Thyroid gland (tissue), 4 donors: ENCODE results near the gene ZSCAN22. TPM values are rescaled to one million over a fixed set of nuclear protein-coding genes. Genes with fewer than 3 reads are reported as not detected.
"Not testable (repeated sequence)": the region's sequence is repeated elsewhere in the genome, so short reads cannot be mapped to it uniquely, and the experiment has no call there.

Source experiments
- DNase-seq, 2 donors: peaks; one replicate each; pipeline ENCODE4 v3.0.0-alpha.2; 2019
- H3K27ac ChIP-seq, 3 donors: fragments of 200-600 bp; sonication (generic); 1 replicate in 2 of 3; 2 replicates in 1 of 3; pipeline ENCODE4 v1.5.1; 2016 to 2019; ENCODE audit warnings: mild to moderate bottlenecking in 1 of 3, moderate library complexity in 1 of 3
- H3K27me3 ChIP-seq: fragments of 200-600 bp; sonication (generic); one replicate; pipeline ENCODE4 v1.5.1; 2019
- H3K36me3 ChIP-seq, 2 donors: fragments of 200-600 bp; sonication (generic); one replicate each; pipeline ENCODE4 v1.5.1; 2016 to 2019
- H3K4me1 ChIP-seq, 2 donors: fragments of 200-600 bp; sonication (generic); one replicate each; pipeline ENCODE4 v1.5.1; 2017 to 2019
- H3K4me3 ChIP-seq, 3 donors: fragments of 200-600 bp; sonication (generic); replicated peaks in 1 of 3; 1 replicate in 2 of 3; 2 replicates in 1 of 3; pipeline ENCODE4 v1.5.1; 2016; ENCODE audit warnings: mild to moderate bottlenecking in 1 of 3
- H3K9me3 ChIP-seq: fragments of 200-600 bp; sonication (generic); one replicate; pipeline ENCODE4 v1.5.1; 2017
- POLR2A ChIP-seq, 2 donors: fragments of 450-650 bp; IDR thresholded peaks; one replicate each; pipeline ENCODE4 v1.6.1; 2017; ENCODE audit warnings: antibody characterized with exemption in 2 of 2, mild to moderate bottlenecking in 2 of 2, moderate library complexity in 1 of 2
- WGBS, 2 donors: methylation state at CpG; one replicate each; pipeline ENCODE4 v1.1.5; 2017; 5-methylcytosine and 5-hydroxymethylcytosine counted together
- intact Hi-C: fragments of 100-400 bp; cut with DNase I; formaldehyde crosslinking; loops from one replicate; pipeline ENCODE4 v1.15.1; 2023
- total RNA-seq, 4 donors: library from RNA; depleted of rRNA; stranded (reverse); fragments of >200 nt; gene quantifications; one replicate each; pipeline ENCODE4 v1.2.3, GENCODE V29; 2016
- TF ChIP-seq, protein P1 (sequence below), 6 experiments: fragments of 200-600 bp in 3 of 6; fragments of 450-650 bp in 3 of 6; sonication (generic) in 3 of 6; IDR thresholded peaks; one replicate each; pipeline ENCODE4 v1.5.1; 2016 to 2019; ENCODE audit warnings: antibody characterized with exemption in 6 of 6, mild to moderate bottlenecking in 2 of 6, inconsistent platforms in 1 of 6, moderate library complexity in 1 of 6

Gene ZSCAN22
- total RNA-seq, 4 donors from 2014 or later, result 3.0 to 4.5 (median 4.2) TPM

DNA sequence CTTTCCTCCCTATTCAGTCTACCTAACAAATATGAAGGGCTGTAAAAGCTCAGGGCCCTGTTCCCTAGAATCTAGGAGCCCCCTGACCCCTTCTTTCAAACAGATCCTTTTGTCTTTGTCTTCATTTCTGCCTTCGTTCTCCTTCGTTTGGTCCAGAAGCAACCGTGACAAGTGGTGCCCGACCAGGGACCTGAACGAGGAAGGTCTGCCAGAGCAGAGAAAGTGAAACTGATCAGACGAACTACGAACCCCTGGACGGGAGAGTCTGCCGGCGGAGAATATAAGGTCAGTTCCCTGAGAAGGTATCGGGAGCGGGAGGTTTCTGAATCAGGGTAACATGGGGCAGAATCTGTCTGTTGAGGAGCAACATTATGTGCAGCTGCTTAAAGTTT is 20.9 kb upstream of the ZSCAN22 start:
- peak; percentile 21 to 34 for DNase-seq
- no peaks in the 10 kb centered on the region for H3K9me3 ChIP-seq
- H3K36me3 ChIP-seq, result peaks cover 5 to 10% of the 10 kb centered on the region in 2 donors
- H3K27ac ChIP-seq, result peak overlapping the region in 2 of 3 donors; percentile 72 to 76
- WGBS, 2 donors, result 30 to 31% methylated on average over 12 of the region's 12 CpGs
- H3K4me3 ChIP-seq, result peak overlapping the region; percentile 44 to 88 (median 46)
- TF ChIP-seq, protein P1, sequence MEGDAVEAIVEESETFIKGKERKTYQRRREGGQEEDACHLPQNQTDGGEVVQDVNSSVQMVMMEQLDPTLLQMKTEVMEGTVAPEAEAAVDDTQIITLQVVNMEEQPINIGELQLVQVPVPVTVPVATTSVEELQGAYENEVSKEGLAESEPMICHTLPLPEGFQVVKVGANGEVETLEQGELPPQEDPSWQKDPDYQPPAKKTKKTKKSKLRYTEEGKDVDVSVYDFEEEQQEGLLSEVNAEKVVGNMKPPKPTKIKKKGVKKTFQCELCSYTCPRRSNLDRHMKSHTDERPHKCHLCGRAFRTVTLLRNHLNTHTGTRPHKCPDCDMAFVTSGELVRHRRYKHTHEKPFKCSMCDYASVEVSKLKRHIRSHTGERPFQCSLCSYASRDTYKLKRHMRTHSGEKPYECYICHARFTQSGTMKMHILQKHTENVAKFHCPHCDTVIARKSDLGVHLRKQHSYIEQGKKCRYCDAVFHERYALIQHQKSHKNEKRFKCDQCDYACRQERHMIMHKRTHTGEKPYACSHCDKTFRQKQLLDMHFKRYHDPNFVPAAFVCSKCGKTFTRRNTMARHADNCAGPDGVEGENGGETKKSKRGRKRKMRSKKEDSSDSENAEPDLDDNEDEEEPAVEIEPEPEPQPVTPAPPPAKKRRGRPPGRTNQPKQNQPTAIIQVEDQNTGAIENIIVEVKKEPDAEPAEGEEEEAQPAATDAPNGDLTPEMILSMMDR (IDR thresholded peaks at IDR 0.05), result no peak
- TF ChIP-seq POLR2A (IDR thresholded peaks at IDR 0.05), result no peak
- H3K4me1 ChIP-seq, result peaks cover 5 to 13% of the 10 kb centered on the region in 2 donors
- intact Hi-C loops, result loop anchor here (10.0 kb wide), 1 partner anchor 81 kb away; the partner anchor contains the start of gene ZNF544
- no peaks in the 10 kb centered on the region for H3K27me3 ChIP-seq

DNA sequence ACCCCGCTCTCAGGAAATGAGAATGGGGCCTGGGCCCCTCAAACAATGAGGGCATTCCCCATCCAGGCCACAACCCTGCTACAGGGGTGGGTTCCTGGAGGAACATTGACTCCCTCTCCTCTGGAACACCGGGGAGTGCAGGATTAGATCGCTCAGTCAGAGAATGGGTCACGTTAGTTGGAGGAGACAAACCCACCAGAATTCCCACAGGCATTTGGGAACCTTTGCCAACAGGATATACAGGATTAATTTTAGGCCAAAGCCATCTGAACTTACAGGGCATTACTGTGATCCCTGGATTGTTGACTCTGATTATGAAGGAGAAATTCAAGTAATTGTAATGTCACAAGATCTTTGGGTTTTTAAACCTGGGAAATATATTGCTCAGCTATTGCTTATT is 19.1 kb upstream of the ZSCAN22 start:
- WGBS, 2 donors, result 86 to 89% methylated on average over 4 of the region's 4 CpGs
- no peak overlapping the region for H3K27ac ChIP-seq
- no peaks in the 10 kb centered on the region for H3K9me3 ChIP-seq
- no peaks in the 10 kb centered on the region for H3K27me3 ChIP-seq
- H3K4me1 ChIP-seq, result peaks cover 5 to 13% of the 10 kb centered on the region in 2 donors
- no peak overlapping the region for H3K4me3 ChIP-seq
- intact Hi-C loops, result loop anchor here (10.0 kb wide), 1 partner anchor 83 kb away; the partner anchor contains the start of gene ZNF544
- H3K36me3 ChIP-seq, result peaks cover 19 to 21% of the 10 kb centered on the region in 2 donors
- TF ChIP-seq, protein P1 (IDR thresholded peaks at IDR 0.05), result no peak
- no peak for TF ChIP-seq POLR2A (IDR thresholded peaks at IDR 0.05)
- DNase-seq, result no peak

DNA sequence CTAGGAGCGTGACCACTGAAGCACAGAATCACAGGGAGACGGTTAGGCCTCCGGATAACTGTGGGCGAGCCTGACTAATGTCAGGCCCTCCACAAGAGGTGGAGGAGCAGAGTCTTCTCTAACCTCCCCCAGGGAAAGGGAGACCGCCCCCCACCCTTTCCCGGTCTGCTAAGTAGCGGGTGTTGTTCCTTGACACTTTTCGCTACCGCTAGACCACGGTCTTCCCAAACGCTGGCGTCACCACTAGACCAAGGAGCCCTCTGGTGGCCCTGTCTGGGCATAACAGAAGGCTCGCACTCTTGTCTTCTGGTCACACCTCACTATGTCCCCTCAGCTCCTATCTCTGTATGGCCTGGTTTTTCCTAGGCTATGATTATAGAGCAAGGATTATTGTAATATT is 16.1 kb upstream of the ZSCAN22 start:
- WGBS, 2 donors, result 37 to 43% methylated on average over 13 of the region's 13 CpGs
- TF ChIP-seq, protein P1 (IDR thresholded peaks at IDR 0.05), result peak in 5 of 6 experiments; percentile 27 to 68 (median 62)
- H3K4me3 ChIP-seq, H3K27ac ChIP-seq, H3K27me3 ChIP-seq, H3K9me3 ChIP-seq, intact Hi-C loops: not testable (repeated sequence)
- DNase-seq, result peak; percentile 61
- H3K4me1 ChIP-seq, result peaks cover 5 to 13% of the 10 kb centered on the region in 2 donors
- peaks cover 31 to 39% of the 10 kb centered on the region in 2 donors for H3K36me3 ChIP-seq

DNA sequence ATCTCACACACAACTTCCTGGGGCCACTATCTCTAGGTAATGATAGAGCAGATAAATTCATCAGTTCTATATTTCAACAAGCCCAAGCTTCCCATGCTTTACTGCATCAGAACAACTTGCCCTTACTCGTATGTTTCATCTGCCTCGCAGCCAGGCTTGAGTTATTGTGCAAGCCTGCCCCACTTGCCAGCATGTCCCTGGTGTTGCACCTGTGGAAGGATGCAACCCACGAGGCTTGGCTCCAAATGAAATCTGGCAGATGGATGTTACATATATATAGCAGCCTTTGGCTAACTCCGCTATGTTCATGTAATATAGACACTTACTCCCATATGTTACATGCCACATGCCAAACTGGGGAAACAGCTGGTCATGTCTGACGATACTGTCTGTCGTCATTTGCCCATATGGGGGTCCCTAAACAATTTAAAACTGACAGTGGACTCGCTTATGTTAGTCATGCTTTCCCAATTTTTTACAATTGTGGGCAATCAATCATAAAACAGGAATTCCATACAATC is 15.4 kb upstream of the ZSCAN22 start:
- peaks cover 0 to 7% of the 10 kb centered on the region in 2 donors for H3K4me1 ChIP-seq
- H3K27ac ChIP-seq, result no peak overlapping the region
- no peaks in the 10 kb centered on the region for H3K27me3 ChIP-seq
- WGBS, 2 donors, result 91 to 94% methylated on average over 7 of the region's 7 CpGs
- peaks cover 31 to 39% of the 10 kb centered on the region in 2 donors for H3K36me3 ChIP-seq
- TF ChIP-seq POLR2A (IDR thresholded peaks at IDR 0.05), result no peak
- TF ChIP-seq, protein P1 (IDR thresholded peaks at IDR 0.05), result no peak
- H3K9me3 ChIP-seq, result no peaks in the 10 kb centered on the region
- intact Hi-C loops, result no loop called here
- no peak for DNase-seq
- H3K4me3 ChIP-seq, result no peak overlapping the region

DNA sequence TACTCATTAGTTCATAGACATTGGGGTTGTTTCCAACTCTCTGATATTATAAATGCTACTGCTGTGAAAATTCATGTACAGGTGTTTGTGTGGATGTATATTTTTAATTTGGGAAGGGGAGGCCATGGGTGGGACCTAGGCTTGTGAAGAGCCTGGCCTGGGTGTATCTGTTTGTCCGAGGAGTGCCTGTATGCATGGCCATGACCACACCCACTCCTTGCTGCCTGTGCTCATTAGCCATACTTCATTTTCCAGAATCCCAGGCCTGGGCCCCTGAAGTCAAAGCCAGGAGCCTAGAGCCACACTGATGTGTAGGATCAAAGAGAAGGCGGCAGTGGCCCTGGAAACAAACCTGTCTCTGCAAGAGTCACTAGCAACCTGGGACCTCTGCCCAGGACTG is 11.2 kb upstream of the ZSCAN22 start:
- H3K27ac ChIP-seq, result no peak overlapping the region
- TF ChIP-seq POLR2A (IDR thresholded peaks at IDR 0.05), result no peak
- TF ChIP-seq, protein P1 (IDR thresholded peaks at IDR 0.05), result no peak
- peaks cover 26 to 29% of the 10 kb centered on the region in 2 donors for H3K36me3 ChIP-seq
- no peaks in the 10 kb centered on the region for H3K4me1 ChIP-seq
- no peaks in the 10 kb centered on the region for H3K9me3 ChIP-seq
- no peak for DNase-seq
- intact Hi-C loops, result no loop called here
- 95 to 100% methylated on average over 2 of the region's 2 CpGs for WGBS, 2 donors
- no peaks in the 10 kb centered on the region for H3K27me3 ChIP-seq
- H3K4me3 ChIP-seq, result no peak overlapping the region
